RWPE2 (cell line): Measurements from ENCODE around the gene NPFFR1.

Experiments used
- ATAC-seq: fragments of 200-7000 bp; cut with Tn5 transposase; 3 replicates; pipeline ENCODE4 v1.9.1; 2021; ENCODE audit warnings: low read depth
- DNase-seq: peaks from one replicate; pipeline ENCODE4 v3.0.0-alpha.2; 2020; ENCODE audit warnings: low spot score
- H3K27ac ChIP-seq: fragments of 450-650 bp; 2 replicates; pipeline ENCODE4 v1.5.1; 2017; ENCODE audit warnings: mild to moderate bottlenecking; ENCODE audit not compliant: poor library complexity, severe bottlenecking
- H3K27me3 ChIP-seq: fragments of 250-450 bp; sonication (Bioruptor Pico); 2 replicates; pipeline ENCODE4 v1.5.1; 2021; ENCODE audit warnings: mild to moderate bottlenecking, moderate library complexity; ENCODE audit not compliant: insufficient read depth, poor library complexity, severe bottlenecking
- H3K36me3 ChIP-seq: fragments of 250-450 bp; sonication (Bioruptor Pico); 2 replicates; pipeline ENCODE4 v1.5.1; 2020; ENCODE audit warnings: low read depth, mild to moderate bottlenecking, moderate library complexity
- H3K4me1 ChIP-seq: fragments of 250-450 bp; sonication (Bioruptor Pico); 2 replicates; pipeline ENCODE4 v1.5.1; 2021; ENCODE audit warnings: mild to moderate bottlenecking, moderate library complexity; ENCODE audit not compliant: insufficient read depth, poor library complexity, severe bottlenecking
- H3K4me3 ChIP-seq: fragments of 250-450 bp; sonication (Bioruptor Pico); 2 replicates; pipeline ENCODE4 v1.5.1; 2021; ENCODE audit warnings: mild to moderate bottlenecking, moderate library complexity; ENCODE audit not compliant: severe bottlenecking
- H3K9me3 ChIP-seq: fragments of 250-450 bp; sonication (Bioruptor Pico); 2 replicates; pipeline ENCODE4 v1.5.1; 2021; ENCODE audit warnings: mild to moderate bottlenecking, moderate library complexity; ENCODE audit not compliant: severe bottlenecking
- TF ChIP-seq, protein P1 (sequence below): fragments of 450-650 bp; IDR thresholded peaks from one replicate; pipeline ENCODE4 v1.5.1; 2017; ENCODE audit warnings: mild to moderate bottlenecking, moderate library complexity; ENCODE audit not compliant: poor library complexity, severe bottlenecking

The NPFFR1 gene

DNA sequence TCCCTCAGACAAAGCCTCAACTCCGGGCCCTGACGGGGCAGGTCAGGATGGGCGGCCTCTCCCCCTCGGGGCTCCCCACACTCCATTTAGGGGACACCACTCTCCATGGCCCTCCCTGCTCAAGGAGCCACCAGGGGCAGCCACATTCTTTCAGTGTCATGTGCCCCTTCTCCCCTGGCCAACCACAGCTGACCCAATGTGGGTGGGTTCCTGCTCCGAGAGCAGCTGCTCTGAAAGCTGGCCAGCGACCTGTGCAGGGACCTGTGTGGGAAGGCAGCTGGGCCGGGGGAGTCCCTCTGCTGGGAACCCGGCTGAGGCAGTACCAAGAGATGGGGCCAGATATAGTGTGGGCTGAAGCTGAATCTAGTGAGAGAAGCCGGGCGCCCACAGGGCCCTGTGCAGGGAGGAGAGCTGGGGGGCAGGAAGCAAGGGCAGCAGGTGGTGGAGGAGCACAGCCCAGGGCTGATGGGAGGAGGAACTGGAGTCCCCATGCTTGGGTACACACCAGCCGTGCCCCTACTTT, 40.6 kb upstream of the NPFFR1 start:
- Histone ChIP-seq H3K36me3 (no peaks in the 10 kb centered on the region), H3K9me3 (no peaks in the 10 kb centered on the region), H3K27ac (no peak overlapping the region), H3K27me3 (no peaks in the 10 kb centered on the region), H3K4me3 (no peak overlapping the region), H3K4me1 (no peaks in the 10 kb centered on the region)
- TF ChIP-seq, protein P1, sequence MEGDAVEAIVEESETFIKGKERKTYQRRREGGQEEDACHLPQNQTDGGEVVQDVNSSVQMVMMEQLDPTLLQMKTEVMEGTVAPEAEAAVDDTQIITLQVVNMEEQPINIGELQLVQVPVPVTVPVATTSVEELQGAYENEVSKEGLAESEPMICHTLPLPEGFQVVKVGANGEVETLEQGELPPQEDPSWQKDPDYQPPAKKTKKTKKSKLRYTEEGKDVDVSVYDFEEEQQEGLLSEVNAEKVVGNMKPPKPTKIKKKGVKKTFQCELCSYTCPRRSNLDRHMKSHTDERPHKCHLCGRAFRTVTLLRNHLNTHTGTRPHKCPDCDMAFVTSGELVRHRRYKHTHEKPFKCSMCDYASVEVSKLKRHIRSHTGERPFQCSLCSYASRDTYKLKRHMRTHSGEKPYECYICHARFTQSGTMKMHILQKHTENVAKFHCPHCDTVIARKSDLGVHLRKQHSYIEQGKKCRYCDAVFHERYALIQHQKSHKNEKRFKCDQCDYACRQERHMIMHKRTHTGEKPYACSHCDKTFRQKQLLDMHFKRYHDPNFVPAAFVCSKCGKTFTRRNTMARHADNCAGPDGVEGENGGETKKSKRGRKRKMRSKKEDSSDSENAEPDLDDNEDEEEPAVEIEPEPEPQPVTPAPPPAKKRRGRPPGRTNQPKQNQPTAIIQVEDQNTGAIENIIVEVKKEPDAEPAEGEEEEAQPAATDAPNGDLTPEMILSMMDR: no peak
- ATAC-seq (no peak), DNase-seq (no peak)

DNA sequence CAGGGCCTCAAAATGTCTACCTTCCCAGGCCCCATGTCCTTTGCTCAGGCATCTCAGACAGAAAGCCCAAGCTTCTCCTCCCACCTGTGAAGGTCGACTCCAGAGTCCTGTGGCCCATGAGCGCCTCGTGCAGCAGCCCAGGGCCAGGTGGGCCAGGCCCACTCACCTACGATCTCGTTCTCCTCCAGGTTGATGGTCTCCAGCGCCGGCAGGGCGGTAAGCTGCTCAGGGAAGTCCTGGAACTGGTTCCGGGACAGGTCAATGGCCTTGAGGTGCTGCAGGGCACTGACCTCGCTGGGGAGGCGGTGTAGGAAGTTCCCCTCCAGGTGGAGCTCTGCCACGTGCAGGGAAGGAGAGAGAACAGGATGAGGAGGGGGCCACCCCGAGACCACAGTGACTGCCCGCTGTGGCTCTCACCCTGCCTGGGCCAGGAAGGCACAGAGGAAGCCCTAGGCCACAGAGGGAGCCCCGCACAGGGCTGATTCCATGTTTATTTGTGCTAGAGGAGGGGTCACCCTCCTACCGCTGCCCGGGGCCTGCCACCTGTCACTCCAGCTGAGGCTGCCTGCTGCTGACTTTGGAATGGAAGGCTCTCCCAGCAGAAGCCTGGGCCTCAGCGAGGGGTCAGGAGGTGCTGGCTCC, 40.0 kb upstream of the NPFFR1 start:
- Histone ChIP-seq H3K4me3 (no peak overlapping the region), H3K27ac (no peak overlapping the region), H3K4me1 (no peaks in the 10 kb centered on the region), H3K36me3 (no peaks in the 10 kb centered on the region), H3K9me3 (no peaks in the 10 kb centered on the region), H3K27me3 (no peaks in the 10 kb centered on the region)
- TF ChIP-seq, protein P1: no peak
- ATAC-seq (no peak), DNase-seq (no peak)

DNA sequence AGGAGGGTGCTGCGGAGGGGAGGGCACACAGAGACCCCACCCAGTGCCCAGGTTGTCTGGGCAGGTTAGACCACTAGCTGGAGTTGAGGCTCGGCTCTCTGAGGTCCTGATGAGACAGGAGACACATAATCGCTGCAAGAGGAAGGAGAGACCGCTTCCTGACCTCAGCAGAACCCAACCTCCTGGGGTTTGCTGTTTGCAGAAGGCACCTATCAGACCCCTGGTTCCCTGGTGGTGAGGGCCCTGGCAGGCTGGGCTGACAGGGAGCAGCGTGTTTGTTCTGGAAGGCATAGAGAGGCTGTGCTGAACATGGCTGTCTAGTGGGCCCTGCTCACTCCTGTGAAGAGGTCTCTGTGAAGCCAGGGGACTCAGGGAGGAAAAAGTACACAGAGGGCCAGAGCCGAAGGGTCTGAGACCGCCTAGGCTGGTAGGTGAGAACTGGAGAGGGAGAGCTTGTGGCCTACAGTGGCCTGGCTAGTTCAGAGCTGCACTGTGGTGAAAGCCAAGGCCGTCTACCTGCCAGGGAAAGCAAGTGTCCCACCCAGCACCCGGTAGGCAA, 39.4 kb upstream of the NPFFR1 start:
- Histone ChIP-seq H3K4me1 (no peaks in the 10 kb centered on the region), H3K27me3 (no peaks in the 10 kb centered on the region), H3K36me3 (no peaks in the 10 kb centered on the region), H3K9me3 (no peaks in the 10 kb centered on the region), H3K27ac (no peak overlapping the region), H3K4me3 (no peak overlapping the region)
- TF ChIP-seq, protein P1: no peak
- no peak for ATAC-seq
- DNase-seq: no peak

DNA sequence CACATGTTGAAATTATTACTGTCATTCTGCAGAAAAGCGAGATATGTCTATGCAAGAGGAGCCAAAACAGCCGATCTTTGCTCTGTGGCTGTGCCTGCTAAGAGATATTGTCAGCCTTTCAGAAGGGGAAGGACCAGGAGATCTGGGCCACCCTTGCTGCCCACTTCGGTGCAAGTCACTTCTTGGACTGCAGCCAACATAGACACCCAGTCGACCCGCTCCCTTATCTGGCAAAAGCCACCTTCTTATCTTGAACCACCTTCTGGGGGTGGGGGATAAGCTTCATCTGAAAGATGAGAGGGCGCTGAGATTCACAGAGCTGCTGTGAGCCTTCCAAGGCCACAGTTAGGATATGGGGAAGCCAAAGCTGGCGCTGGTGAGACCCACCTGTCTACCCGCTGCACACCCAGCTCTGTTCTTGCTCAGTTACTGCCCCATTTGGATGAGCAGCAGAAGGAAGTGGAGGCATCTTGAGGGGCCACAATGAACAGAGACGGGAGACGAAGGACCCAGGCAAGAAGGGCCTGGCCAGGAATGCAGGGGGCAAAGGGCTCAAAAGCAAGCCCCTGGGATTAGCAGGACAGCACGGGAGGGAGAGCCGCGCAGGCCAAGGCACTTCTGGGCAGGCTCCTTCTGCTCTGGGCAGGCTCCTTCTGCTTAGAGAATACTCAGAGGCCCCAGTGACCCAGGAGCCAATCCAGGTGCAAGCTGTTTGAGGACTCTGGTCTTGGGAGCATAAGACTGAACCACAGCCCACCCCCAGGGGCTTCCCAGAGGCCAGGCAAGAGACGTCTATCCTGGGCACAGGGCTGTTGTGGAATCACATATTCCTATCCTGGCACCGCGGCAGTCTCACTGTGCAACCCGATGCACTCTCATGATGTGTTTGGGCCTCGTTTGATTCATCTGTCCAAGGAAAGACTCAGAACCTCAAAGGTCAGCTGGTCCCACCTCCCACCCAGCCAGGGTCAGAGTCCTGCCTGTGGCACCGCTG, 38.4 kb upstream of the NPFFR1 start:
- Histone ChIP-seq H3K4me3 (no peak overlapping the region), H3K9me3 (no peaks in the 10 kb centered on the region), H3K27ac (no peak overlapping the region), H3K36me3 (no peaks in the 10 kb centered on the region), H3K4me1 (no peaks in the 10 kb centered on the region), H3K27me3 (no peaks in the 10 kb centered on the region)
- TF ChIP-seq, protein P1: no peak
- ATAC-seq (no peak), DNase-seq (no peak)
